Astrocyte of the spinal cord (primary cell): Measurements from ENCODE around the gene ITIH6.

Source experiments
- DNase-seq: peaks from one replicate; pipeline ENCODE4 v3.0.0; 2011; ENCODE audit warnings: low read depth, low spot score
- H3K4me3 ChIP-seq: 2 replicates; pipeline ENCODE4 v1.5.1; 2011; ENCODE audit warnings: low read depth, mild to moderate bottlenecking, low read length, moderate library complexity
- in situ Hi-C: cut with HindIII; loops from 2 replicates; pipeline ENCODE4 v1.10.0; 2017; ENCODE audit warnings: low sequenced_read_pairs
- TF ChIP-seq, protein P1 (sequence below): IDR thresholded peaks from 2 replicates; pipeline ENCODE4 v1.5.1; 2012; ENCODE audit warnings: low read depth, mild to moderate bottlenecking, low read length, inconsistent platforms

ITIH6 gene

DNA sequence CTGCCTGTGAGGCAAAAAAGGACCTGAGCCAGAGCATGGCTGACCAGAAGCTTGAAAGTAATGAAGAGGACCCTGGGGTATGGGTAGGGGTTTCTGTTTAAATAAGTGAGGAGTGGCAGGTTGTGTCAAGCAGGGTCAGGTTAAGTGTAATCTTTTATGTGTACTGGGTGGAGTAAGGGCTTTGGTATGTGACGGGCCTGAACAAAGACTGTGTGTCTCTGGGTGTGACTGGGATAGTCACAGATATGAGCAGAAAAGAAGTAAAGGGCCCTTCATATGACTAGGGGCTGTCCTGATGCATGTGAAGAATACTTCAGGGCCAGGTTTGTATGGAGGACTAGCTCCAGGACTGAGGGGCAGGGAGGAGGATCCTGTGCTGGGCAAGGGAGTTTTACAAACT is 82.4 kb downstream of the ITIH6 start:
- TF ChIP-seq, protein P1, sequence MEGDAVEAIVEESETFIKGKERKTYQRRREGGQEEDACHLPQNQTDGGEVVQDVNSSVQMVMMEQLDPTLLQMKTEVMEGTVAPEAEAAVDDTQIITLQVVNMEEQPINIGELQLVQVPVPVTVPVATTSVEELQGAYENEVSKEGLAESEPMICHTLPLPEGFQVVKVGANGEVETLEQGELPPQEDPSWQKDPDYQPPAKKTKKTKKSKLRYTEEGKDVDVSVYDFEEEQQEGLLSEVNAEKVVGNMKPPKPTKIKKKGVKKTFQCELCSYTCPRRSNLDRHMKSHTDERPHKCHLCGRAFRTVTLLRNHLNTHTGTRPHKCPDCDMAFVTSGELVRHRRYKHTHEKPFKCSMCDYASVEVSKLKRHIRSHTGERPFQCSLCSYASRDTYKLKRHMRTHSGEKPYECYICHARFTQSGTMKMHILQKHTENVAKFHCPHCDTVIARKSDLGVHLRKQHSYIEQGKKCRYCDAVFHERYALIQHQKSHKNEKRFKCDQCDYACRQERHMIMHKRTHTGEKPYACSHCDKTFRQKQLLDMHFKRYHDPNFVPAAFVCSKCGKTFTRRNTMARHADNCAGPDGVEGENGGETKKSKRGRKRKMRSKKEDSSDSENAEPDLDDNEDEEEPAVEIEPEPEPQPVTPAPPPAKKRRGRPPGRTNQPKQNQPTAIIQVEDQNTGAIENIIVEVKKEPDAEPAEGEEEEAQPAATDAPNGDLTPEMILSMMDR = no peak
- no peak overlapping the region for H3K4me3 ChIP-seq
- in situ Hi-C loops = no loop called here
- DNase-seq = no peak

DNA sequence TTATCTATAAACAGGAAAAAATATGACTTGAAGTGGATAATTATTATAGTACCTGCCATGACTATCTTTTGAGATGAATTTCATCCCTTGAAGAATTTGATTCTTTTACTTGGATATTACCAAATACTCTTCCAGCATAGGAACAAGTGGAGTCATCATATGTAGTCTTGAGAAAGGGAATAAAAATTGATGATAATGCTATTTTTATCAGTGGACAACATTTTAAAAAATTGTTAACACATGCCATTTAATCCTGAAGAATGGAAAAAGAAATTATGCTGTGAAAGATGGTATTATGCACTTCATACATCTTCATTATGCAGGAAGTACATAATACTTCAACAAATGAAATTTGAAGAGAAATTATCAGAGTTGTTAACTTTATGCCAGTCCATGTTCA is 83.6 kb downstream of the ITIH6 start:
- in situ Hi-C loops = no loop called here
- TF ChIP-seq, protein P1 = no peak
- no peak for DNase-seq
- no peak overlapping the region for H3K4me3 ChIP-seq

DNA sequence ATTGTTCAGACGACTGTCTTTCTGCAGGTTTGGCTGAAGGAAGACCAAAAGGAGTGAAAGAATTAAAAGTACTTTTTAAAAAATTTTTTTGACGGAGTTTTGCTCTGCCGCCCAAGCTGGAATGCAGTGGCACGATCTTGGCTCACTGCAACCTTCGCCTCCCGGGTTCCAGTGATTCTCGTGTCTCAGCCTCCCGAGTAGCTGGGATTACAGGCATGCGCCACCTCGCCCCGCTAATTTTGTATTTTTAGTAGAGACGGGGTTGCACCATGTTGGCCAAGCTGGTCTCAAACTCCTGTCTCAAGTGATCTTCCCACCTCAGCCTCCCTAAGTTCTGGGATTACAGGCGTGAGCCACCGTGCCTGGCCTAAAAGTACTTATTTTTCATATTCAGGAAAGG is 86.3 kb downstream of the ITIH6 start:
- no peak for DNase-seq
- in situ Hi-C loops = no loop called here
- TF ChIP-seq, protein P1 = no peak
- H3K4me3 ChIP-seq = no peak overlapping the region

DNA sequence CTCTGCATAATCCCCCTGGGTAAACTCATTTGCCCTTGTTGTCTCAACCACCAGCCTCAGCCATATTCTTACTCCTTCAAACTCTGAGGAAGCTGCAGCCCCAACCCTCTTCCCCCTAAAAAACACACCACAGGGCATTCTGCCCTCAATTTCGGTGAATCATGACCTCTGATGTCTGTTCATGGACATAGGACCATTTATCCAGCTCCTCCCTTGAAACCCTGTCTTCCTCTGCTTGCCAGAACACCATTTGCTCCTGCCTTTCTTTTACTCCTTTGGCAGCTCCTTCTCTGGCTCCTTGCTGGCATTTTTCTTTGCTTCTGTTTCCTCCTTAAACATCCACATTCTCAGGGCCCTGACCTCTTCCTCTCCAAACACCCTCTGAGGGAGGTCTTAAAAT is 87.1 kb downstream of the ITIH6 start:
- in situ Hi-C loops = no loop called here
- TF ChIP-seq, protein P1 = no peak
- DNase-seq = no peak
- H3K4me3 ChIP-seq = no peak overlapping the region

DNA sequence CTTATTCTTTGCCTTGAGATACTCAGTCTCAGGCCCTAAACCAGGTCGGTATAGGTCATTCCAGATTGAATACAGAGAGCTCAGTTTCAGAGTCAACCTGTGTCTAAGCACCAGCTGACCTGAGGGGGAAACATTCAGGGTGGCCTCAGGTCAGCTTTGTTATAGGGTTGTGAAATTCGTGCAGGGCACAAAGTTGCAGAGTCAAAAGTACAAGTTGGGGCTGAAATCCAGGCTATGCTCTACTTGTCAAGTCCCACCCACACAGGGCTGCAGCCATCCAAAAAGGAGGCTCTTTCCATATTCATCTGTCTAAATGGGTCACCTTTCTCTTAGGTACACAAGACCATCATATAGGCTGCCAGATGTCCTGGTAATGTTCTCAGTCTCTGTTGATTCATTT is 89.7 kb downstream of the ITIH6 start:
- no peak overlapping the region for H3K4me3 ChIP-seq
- TF ChIP-seq, protein P1 = no peak
- DNase-seq = no peak
- in situ Hi-C loops = no loop called here
